AG04450 (cell line): ENCODE results near the gene ARHGEF25. TPM values are rescaled to one million over a fixed set of nuclear protein-coding genes. Genes with fewer than 3 reads are reported as not detected.

Experiments
- CTCF ChIA-PET: fragments of 300-600, 350-600 bp; formaldehyde crosslinking; extraction: SDS; loops from one replicate; lab custom pipeline; 2022; ENCODE audit warnings: antibody characterized with exemption, inconsistent platforms; lab: Charles Lee
- POLR2A ChIA-PET: fragments of 350-600 bp; formaldehyde crosslinking; extraction: SDS; loops from one replicate; lab custom pipeline; 2021; ENCODE audit warnings: antibody characterized with exemption, inconsistent platforms; lab: Yijun Ruan, JAX
- DNase-seq: peaks from one replicate; pipeline ENCODE4 v3.0.0-alpha.2; 2011; ENCODE audit warnings: low read depth, low spot score
- H3K27ac ChIP-seq: one replicate; pipeline ENCODE4 v1.5.1; 2012; ENCODE audit warnings: low read depth, low read length, control low read depth
- H3K27me3 ChIP-seq: one replicate; pipeline ENCODE4 v1.6.0; 2012; ENCODE audit warnings: low read length; ENCODE audit not compliant: control insufficient read depth, insufficient read depth
- H3K4me3 ChIP-seq: 2 replicates; pipeline ENCODE4 v1.5.1; 2011; ENCODE audit warnings: mild to moderate bottlenecking, low read depth, low read length, control low read depth
- H3K9me3 ChIP-seq: 2 replicates; pipeline ENCODE4 v1.5.1; 2012; ENCODE audit warnings: low read length; ENCODE audit not compliant: control insufficient read depth, insufficient read depth
- polyA plus RNA-seq: library from polyadenylated mRNA; depleted of rRNA; stranded (reverse); fragments of >200 nt; gene quantifications from 2 replicates; pipeline ENCODE4 v1.2.3, GENCODE V29; 2011
- TF ChIP-seq, protein P1 (sequence below): IDR thresholded peaks from 2 replicates; pipeline ENCODE4 v1.5.1; 2011; ENCODE audit warnings: low read depth, low read length, control low read depth, inconsistent platforms

The ARHGEF25 gene
- polyA plus RNA-seq, 1 experiment: 23.4 TPM

DNA sequence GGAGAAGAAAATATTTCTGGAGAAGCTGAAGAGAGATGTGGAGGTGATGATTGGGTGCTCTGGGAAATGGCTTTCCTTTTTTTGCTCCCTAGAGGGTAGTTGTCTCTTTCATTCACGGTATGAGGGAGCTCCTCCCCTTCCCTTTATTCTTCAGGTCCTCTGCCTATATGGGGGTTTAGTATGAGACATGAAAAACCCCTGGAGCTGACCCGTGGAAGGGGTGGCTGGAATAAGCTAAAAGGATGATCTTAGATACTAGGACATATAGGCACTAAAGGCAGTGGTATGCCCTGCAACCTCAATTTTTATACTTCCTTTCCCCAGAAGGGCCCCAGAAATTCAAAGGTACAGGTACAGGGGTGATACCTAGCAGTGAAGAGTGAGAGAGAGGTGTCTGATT, 10.8 kb upstream of the ARHGEF25 start:
- DNase-seq: no peak
- Histone ChIP-seq H3K27me3 (no peaks in the 10 kb centered on the region), H3K4me3 (no peak overlapping the region), H3K9me3 (no peaks in the 10 kb centered on the region; the same call in 1 of the 2 replicates), H3K27ac (no peak overlapping the region)
- ChIA-PET CTCF (interaction anchor here (2.6 kb wide), 1 partner anchor 17 kb away, joined by 17 read pairs; no protein-coding TSS in a partner anchor), POLR2A (interaction anchor here (1.1 kb wide), 1 partner anchor 80 kb away, joined by 4 read pairs; the partner anchor contains the start of gene DDIT3)
- TF ChIP-seq, protein P1, sequence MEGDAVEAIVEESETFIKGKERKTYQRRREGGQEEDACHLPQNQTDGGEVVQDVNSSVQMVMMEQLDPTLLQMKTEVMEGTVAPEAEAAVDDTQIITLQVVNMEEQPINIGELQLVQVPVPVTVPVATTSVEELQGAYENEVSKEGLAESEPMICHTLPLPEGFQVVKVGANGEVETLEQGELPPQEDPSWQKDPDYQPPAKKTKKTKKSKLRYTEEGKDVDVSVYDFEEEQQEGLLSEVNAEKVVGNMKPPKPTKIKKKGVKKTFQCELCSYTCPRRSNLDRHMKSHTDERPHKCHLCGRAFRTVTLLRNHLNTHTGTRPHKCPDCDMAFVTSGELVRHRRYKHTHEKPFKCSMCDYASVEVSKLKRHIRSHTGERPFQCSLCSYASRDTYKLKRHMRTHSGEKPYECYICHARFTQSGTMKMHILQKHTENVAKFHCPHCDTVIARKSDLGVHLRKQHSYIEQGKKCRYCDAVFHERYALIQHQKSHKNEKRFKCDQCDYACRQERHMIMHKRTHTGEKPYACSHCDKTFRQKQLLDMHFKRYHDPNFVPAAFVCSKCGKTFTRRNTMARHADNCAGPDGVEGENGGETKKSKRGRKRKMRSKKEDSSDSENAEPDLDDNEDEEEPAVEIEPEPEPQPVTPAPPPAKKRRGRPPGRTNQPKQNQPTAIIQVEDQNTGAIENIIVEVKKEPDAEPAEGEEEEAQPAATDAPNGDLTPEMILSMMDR: no peak

- H3K27me3 ChIP-seq: no peaks in the 10 kb centered on the region
- TF ChIP-seq, protein P1: no peak
- H3K27ac ChIP-seq: no peak overlapping the region
- ChIA-PET POLR2A (no interaction called here), CTCF (interaction anchor here (1.7 kb wide), 1 partner anchor 19 kb away, joined by 6 read pairs; no protein-coding TSS in a partner anchor)
- DNase-seq: no peak
- no peaks in the 10 kb centered on the region; the same call in 1 of the 2 replicates for H3K9me3 ChIP-seq
- H3K4me3 ChIP-seq: no peak overlapping the region
Measured at GRCh38 chr12:57602544-57602943, 8.7 kb upstream of the ARHGEF25 start.

DNA sequence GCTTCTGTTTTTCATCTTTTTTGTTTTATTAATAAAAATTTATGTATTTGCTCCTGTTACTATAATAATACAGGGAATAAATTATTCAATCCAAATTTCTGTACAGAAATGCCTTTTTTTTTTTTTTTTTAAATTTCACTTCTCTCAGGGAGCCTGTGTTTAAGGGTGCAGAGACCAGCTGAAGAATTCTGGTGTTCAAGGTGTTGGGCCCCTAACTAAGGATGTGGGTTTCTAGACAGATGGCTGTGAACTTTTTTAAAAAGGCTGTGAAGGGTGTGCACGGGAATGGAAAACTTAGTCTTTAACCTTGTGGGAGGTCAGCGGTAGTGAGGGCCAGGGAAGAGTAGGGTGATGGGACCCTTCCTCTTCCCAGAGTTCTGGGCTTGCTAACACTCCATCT, 7.9 kb upstream of the ARHGEF25 start:
- TF ChIP-seq, protein P1: no peak
- ChIA-PET CTCF (interaction anchor here (0.6 to 1.7 kb wide), 2 partner anchors 20 to 176 kb away, joined by 3 to 6 read pairs; no protein-coding TSS in a partner anchor), POLR2A (interaction anchor here (0.6 kb wide), 1 partner anchor 18 kb away, joined by 3 read pairs; no protein-coding TSS in a partner anchor)
- no peak for DNase-seq
- no peak overlapping the region for H3K4me3 ChIP-seq
- H3K9me3 ChIP-seq: no peaks in the 10 kb centered on the region; the same call in 1 of the 2 replicates
- H3K27me3 ChIP-seq: no peaks in the 10 kb centered on the region
- H3K27ac ChIP-seq: no peak overlapping the region

GRCh38 chr12:57603815-57604453, 7.3 kb upstream of the ARHGEF25 start:
- Histone ChIP-seq H3K27ac (peak overlapping the region; percentile 39), H3K4me3 (peak overlapping the region; percentile 75), H3K9me3 (no peaks in the 10 kb centered on the region; the same call in 1 of the 2 replicates), H3K27me3 (no peaks in the 10 kb centered on the region)
- ChIA-PET CTCF (interaction anchor here (0.6 to 1.7 kb wide), 2 partner anchors 20 to 176 kb away, joined by 3 to 6 read pairs; no protein-coding TSS in a partner anchor), POLR2A (interaction anchor here (0.6 kb wide), 1 partner anchor 19 kb away, joined by 3 read pairs; no protein-coding TSS in a partner anchor)
- DNase-seq: no peak
- TF ChIP-seq, protein P1: no peak
